Frontal cortex (tissue), 4 donors: Measurements from ENCODE around the gene TMEM120B. TPM values are rescaled to one million over a fixed set of nuclear protein-coding genes. Genes with fewer than 3 reads are reported as not detected.
"Not testable (repeated sequence)": the region's sequence is repeated elsewhere in the genome, so short reads cannot be mapped to it uniquely, and the experiment has no call there.

Experiments
- DNase-seq, 2 donors: peaks; one replicate each; pipeline ENCODE4 v3.0.0; 2012; ENCODE audit warnings: low spot score in 2 of 2
- FAIRE-seq: peaks from 2 replicates; lab custom pipeline; 2012; peaks lifted over from hg19 to GRCh38; lab: Jason Lieb, UNC
- total RNA-seq: library from RNA; depleted of rRNA; stranded (reverse); fragments of >200 nt; gene quantifications from one replicate; pipeline ENCODE4 v1.2.3, GENCODE V29; 2014
- donor health status: control.
- donor health status: control.
- donor health status: control.

Gene TMEM120B
- total RNA-seq, 1 donor from 2014 or later = 8.6 TPM

DNA sequence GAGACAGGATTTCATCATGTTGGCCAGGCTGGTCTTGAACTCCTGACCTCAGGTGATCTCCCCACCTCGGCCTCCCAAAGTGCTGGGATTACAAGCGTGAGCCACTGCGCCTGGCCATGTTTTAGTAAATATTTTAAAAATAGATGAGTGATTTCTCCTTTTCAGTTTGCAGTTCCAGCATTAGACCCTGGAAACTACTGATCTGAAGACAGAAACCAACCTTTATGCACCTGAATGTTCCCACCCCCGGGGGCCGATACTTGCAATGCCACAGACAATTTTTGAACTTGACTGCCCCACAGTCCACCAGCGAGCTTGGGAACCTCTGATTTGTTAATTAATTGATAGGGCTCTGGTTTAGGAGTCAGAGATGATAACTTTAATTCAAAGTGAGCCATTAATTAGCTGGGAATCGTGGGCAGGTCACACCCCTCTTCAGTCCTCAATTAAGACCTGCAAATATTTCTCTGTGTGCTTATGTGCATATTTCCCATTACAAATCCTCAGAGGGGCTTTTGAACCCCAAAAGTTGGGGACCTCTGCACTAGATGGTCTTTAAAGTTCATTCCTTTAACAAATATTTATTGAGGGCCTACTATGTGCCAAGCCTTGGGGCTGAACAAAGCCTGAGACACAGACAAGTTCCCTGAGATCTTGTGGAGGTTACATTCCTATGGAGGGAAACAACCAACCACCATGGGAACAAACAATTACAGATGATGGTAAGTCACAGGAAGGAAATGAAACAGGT lies 4.1 kb upstream of the TMEM120B start:
- DNase-seq (no peak), FAIRE-seq (no peak)

DNA sequence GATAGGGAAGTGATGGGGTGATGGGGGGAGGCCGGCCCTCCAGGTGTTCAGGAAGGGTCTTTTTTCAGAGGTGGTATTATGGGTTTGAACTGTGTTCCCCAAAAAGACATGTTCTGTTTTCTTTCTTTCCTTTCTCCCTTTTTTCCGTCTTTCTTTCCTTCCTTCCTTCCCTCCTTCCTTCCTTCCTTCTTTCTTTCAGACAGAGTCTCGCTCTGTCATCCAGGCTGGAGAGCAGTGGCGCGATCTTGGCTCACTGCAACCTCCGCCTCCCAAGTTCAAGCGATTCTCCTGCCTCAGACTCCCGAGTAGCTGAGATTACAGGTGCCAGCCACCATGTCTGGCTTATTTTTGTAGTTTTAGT lies 3.5 kb upstream of the TMEM120B start:
- not testable (repeated sequence) for FAIRE-seq, DNase-seq

DNA sequence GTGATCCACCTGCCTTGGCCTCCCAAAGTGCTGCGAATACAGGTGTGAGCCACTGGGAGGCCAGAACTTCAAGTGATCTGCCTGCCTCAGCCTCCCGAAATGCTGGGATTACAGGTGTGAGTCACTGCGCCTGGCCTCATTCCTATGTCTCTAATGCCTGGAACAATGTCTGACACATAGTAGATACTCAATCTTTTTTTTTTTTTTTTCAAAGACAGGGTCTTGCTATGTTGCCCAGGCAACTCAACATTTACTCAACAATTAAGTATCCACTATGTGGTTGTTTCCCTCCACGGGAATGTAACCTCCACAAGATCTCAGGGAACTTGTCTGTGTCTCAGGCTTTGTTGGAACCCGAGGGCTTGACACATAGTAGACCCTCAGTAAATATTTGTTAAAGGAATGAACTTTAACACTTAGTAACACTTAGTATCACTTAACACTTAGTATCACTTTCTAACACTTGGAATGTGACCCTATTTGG lies 3.0 kb upstream of the TMEM120B start:
- DNase-seq = no peak
- no peak for FAIRE-seq

DNA sequence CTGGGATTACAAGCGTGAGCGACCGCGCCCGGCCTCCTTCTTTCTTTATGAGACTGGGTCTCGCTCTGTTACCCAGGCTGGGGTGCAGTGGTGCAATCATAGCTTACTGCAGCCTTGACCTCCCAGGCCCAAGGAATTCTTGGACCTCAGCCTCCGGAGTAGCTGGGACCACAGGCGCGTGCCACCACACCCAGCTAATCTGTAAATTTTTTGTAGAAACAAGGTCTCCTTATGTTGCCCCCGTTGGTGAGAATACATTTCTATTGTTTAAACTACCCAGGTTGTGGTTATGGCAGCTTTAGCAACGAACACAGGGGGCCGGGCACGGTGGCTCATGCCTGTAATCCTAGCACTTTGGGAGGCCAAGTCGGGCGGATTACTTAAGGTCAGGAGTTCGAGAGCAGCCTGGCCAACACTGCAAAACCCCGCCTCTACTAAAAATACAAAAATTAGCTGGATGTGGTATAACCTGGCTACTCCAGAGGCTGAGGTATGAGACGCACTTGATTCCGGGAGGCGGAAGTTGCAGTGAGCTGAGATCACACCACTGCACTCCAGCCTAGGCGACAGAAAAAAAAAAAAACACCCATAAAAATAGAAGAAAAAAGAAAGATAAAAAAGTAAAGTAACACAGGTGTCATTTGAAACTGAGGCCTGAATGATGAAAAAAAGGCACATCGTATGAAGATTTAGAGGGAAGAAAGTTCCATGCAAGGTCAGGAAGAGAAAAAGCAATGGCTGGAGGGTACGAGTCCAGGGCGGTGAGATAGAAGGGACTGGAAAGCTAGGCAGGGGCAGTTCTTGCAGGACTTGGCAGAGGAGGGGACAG lies 977 bp upstream of the TMEM120B start:
- FAIRE-seq (no peak), DNase-seq (no peak)

DNA sequence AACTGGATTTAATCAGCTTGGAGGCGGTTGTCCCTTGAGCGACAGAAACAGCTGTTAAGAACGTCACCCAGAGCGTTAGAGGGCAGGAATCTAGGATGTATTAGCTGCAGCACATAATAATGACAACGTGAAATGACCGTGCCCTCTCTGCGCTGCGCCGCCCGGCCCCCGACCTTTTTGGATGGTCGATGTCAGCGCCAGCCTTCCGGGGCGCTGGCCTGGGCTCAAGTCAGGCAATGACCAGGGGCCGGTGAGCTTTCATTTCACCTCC lies 427 bp upstream of the TMEM120B start:
- peak; percentile 36 to 52 for DNase-seq
- no peak for FAIRE-seq

DNA sequence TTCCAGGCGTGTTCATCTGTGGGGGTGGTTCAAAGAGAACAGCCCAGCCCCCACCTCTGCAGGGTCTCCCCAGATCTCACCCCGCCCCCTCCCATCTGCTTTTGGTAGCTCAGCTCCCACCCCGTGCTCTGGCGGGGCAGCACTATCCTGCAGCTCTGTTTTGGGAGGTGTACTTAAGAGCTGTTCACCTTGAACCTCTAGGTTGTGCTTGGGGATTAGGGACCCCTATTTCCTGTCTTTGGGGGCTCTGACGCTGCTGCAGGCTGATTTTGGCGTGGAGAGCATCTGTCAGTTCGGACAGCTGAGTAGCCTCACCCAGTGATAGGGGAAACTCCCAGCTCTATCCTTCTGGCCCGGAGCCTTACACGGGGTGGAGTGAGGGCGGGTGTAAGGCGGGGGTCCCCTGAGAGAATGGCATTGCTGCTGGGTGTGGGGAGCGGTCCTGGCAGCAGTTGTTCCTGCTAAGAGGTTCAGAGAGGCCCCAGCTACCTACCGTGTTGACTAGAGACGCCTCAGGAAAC lies 765 bp downstream of the TMEM120B start:
- FAIRE-seq (no peak), DNase-seq (no peak)

DNA sequence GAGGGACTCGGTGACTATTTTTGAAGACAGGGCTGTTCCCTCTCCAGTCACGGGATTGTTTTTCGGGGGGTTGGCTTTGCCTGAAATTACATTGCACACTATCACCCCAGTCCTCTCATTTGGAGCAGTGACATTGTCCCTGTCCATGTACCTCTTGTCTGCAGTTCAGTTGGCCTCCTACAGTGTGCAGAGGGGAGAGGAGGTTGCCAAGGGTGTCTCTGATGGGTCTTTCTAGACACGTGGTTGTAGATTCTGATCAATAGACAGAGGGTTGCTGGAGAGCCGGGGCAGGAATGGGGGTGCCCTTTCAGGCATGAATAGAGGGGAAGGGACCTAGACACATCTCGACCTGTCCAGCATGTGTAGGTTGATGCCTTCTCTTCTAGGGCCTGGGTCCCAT lies 1.2 kb downstream of the TMEM120B start:
- no peak for FAIRE-seq
- no peak for DNase-seq

DNA sequence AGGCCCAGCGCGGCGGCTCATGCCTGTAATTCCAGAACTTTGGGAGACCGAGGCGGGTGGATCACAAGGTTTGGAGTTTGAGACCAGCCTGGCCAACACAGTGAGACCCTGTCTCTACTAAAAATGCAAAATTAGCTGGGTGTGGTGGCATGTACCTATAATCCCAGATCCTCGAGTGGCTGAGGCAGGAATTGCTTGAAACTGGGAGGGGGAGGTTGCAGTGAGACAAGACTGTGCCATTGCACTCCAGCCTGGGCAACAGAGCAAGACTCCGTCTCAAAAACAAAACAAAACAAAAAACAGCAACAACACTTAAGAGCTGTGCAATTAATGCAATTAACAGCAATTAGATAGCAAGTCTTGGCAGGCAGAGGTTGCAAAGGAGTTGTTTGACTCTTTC lies 2.5 kb downstream of the TMEM120B start:
- not testable (repeated sequence) for DNase-seq, FAIRE-seq

DNA sequence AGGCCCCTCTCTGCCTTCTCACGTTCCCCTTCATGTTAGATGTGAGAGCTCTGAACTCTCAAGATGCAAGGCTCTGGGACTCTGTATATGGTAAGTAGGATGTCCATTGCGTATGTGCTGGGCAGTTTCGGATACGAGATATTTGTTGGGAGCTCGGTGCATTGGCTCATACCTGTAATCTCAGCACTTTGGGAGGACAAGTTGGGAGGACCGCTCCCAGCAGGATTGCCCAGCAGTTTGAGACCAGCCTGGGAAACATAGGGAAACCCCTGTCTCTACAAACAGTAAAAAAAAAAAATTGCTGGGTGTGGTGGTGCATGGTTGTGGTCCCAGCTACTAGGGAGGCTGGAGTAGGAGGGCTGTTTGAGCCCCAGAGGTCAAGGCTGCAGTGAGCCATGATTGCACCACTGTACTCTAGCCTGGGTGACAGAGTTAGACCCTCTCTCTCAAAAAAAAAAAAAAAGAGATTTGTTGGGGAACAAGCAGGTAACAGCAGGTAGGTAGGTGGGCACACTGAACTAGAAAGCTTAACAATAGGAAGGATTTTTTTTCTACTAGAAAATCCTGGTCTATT lies 3.4 kb downstream of the TMEM120B start:
- DNase-seq (no peak), FAIRE-seq (no peak)

DNA sequence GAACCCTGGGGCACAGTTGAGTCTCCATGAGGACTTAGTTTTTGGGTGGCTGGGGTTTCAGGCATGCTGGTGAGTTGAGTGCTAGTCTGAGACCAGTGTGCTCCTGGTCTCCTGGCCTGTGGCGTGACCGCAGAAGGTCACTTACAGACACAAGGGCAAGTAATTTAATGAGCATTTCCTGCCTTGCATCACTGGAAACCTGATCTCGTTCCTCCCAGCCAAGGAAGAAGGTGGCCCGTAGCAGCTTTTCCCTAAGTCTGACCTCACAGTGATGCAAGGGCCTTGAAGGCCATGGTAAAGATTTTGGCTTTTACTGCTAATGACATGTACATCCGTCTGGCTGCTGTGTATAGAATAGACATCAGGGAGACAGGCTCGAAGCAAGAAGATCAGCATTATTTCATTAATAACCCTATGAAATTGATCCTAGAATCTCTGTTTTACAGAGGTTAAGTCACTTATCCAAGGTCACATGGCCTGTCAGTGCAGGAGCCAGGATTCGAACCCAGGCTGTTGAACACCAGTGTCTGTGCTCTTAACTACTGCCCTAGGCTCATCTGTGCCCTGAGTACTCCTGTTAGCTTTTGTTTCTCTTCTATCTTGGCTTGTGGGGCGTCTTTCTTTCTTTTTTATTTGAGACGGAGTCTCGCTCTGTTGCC lies 4.6 kb downstream of the TMEM120B start:
- no peak for DNase-seq
- FAIRE-seq = no peak

DNA sequence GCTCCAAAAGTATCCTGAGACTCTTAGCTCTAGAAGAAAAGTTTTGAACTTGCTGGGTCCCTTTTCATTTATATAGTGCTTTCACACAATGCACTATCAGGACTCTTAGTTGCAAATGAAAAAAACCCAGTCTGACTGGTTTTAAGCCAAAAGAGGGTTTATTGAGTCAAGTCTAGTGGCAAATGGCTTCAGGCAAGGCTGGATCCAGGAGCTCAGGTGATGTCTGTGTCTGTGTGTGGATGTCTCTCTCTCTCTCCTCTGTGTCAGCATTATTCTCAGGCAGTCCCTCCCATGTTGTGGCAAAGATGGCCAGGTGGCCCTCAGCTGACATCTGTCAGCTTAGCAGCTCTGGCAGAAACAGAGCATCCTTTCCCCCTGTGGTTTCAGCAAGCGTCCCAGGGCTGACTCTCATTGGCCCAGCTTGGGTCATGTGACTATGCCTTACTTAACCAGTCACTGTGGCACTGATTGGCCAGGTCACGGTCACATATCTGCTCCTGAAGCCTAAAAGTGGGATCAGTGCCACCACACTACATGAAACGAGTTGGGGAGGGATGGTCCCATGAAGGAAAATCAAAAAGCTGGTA lies 6.2 kb downstream of the TMEM120B start:
- FAIRE-seq = no peak

DNA sequence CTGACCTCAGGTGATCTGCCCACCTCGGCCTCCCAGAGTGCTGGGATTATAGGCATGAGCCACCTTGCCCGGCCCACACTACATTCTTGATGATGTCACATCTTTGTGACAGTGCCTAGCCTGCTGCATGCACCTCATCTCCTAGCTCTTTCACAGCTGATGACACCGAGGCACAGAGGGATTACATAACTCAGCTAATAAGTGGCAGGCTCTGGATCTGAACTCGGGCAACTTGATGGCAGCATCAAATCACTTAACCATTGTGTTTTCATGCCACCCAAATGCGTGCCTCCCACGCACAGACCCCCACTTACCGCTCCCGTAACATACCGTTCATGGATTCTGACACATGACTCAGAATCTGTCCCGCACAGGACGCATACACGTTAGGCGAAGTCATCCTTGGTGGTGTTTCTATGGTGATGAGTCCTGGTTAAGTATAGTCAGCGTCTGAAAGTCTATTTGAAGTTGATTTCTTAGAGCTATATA lies 7.4 kb downstream of the TMEM120B start:
- no peak for FAIRE-seq
- DNase-seq = no peak

More for the DNA sequence above, 6.2 kb downstream of the TMEM120B start:
- no peak for DNase-seq

DNA sequence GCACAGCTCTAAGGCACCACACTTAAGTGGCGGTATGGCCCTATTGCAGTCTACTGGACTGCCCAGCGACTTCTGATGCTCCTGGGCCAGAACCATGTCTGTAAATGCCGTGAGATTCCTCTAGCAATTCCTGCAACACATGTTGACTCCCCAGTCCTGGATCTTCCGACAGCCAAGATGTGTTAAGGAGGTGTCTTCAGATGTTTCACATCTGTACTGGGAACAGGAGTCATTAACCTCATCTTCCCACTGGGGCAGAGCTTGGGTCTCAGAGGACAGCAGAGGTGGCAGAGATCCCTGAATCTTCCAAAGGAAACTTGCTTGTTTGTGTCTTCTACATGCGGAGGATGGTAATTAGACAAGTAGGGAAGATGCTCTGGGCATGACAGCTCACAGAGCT lies 8.2 kb downstream of the TMEM120B start:
- FAIRE-seq = no peak
- no peak for DNase-seq

DNA sequence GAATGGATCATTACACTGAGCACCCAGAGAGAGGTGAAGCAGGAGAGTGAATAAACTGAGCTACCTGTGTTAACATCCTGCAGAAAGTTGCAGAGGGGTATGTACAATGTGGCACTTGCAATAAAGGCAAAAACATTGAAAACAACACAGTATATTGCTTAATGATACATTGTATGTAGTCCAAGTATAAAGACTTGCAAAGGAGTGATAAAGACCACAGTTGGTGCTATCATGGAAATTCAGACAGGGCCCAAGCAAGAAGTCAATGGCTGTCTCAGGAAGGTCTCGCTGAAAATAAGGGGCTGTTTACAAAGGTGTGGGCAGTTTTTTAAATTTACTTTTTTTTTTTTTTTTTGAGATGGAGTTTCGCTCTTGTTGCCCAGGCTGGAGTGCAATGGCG lies 10.0 kb downstream of the TMEM120B start:
- DNase-seq (no peak), FAIRE-seq (no peak)

DNA sequence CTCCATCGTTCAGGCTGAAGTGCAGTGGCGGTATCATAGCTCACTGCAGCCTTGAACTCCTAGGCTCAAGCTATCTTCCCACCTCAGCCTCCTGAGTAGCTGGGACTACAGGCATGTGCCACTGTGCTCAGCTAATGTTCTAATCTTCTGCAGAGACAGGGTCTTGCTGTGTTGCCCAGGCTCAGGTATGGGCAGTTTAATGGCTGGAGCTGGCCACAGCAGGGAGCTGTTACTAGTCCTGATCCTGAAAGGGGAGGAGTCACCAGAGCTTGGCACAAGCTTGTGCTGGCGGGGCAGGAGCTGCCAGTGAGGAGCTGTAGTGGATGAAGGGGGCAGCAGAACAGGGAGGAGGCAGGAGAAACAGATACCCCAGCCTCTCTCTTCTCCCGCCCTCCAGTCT lies 10.6 kb downstream of the TMEM120B start:
- no peak for DNase-seq
- FAIRE-seq = no peak

DNA sequence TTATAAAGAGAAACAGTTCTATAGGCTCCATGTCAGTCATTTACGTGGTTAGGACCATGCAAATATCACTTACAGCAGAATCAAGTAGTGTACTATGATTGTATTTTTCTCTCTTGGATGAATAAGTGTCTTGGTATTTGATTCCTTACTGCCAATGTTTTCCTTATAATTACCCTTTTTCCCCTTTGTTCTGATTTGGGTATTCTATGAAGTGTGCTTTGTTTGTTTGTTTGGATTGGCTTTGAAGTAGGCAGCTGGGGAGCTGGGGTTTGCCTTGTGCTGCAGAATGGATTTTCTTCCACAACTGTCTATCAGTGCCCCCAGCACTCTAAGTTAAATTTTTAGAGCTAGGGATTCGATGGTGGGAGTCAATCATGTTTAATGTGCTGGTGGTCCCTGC lies 12.4 kb downstream of the TMEM120B start:
- no peak for FAIRE-seq
- DNase-seq = no peak

DNA sequence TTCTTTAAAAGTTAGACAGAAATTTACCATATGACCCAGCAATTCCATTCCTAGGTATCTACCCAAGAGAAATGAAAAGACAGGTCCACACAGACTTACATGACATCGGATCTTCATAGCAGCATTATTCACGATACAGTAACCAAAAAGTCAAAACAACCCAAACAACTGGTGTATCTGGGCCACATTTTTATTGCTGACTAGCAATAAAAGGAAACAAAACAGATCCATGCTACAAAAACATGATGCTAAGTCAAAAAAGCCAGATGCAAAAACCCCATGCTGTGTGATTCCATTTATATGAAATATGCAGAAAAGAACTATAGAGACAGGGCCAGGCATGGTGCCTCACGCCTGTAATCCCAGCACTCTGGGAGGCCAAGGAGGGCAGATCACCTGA lies 12.9 kb downstream of the TMEM120B start:
- FAIRE-seq = no peak

DNA sequence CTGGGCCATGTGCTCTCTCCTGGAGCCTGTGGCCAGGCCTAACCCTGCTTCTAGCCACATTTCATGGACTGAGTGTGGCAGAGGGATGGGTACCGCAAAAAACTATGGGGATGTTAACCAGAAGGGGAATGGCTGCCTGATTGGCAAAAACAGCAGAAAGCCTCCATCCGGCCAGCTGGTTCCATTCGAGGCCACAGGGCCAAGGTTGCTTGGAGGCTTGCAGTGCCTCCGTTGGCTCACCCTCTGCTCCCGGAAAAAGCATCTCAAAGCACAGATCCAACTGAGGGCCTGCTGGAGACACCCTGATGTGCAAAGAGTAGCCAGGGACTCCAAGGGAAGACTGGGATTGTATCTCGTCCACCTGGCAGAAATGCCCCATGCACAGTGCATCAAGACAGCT lies 16.5 kb downstream of the TMEM120B start:
- DNase-seq (no peak), FAIRE-seq (no peak)

More for the DNA sequence above, 12.9 kb downstream of the TMEM120B start:
- DNase-seq = no peak

DNA sequence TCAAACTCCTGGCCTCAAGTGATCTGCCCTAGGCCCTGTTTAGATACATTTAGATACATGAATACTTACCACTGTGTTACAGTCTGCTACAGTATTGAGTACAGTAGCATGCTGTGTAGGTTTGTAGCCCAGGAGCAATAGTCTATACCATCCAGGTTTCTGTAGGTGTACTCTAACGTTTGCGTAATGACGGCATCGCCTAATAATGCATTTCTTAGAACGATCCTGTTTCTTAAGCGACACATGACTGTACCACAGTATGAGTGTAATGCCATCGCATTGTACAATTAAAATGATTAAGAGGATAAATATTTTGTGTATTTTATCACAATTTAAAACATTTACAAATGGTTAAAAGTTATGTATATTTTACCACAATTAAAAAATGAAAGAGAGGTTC lies 18.9 kb downstream of the TMEM120B start:
- no peak for FAIRE-seq
- no peak for DNase-seq

DNA sequence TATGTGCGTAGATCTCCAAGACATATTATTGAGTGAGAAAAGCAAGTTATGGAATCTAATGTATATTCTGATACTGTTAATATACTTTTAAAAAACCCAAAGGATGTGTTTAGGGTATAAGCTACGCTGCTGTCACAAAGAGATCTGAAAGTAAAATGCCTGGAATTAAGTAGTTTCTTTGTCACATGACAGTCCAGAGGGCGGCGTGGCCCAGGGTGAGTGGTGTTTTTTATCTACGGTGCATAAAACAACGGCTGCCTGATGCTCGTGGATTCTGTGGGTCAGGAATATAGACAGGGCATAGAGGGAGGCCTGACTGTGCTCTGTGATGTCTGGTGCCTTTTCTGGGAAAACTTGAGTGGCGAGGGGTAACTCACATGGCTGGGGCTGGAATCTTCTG lies 21.3 kb downstream of the TMEM120B start:
- no peak for FAIRE-seq
- no peak for DNase-seq
